Measurements from ENCODE around the gene PIEZO1.

- peak; percentile 91 for TF ChIP-seq CTCF (conservative IDR thresholded peaks at IDR 0.05)
- 0 out of 2 replicates have a peak, but pooled peaks have one; percentile 6 for TF ChIP-seq ZFX (IDR thresholded peaks at IDR 0.05)
Measured at GRCh38 chr16:88785106-88785924, at the start of gene PIEZO1.

Measured in C4-2B (cell line).